HCT116 (cell line): ENCODE data around the gene SLC66A3. TPM values are rescaled to one million over a fixed set of nuclear protein-coding genes. Genes with fewer than 3 reads are reported as not detected.

ENCODE experiments used
- ATAC-seq: fragments of 200-7000 bp; cut with Tn5 transposase; 2 replicates; pipeline ENCODE4 v1.9.1; 2020; ENCODE audit warnings: mild to moderate bottlenecking, moderate library complexity
- BruUV-seq: library from RNA; stranded (reverse); fragments of 400-500 nt; replicated peaks from 2 replicates; lab custom pipeline; 2021; lab: Mats Ljungman, UMichigan
- CTCF ChIA-PET: fragments of 300-600 bp; sonication (Branson Sonifier 250); formaldehyde crosslinking; loops from one replicate; lab custom pipeline; 2021; ENCODE audit warnings: antibody characterized with exemption; lab: Charles Lee
- POLR2A ChIA-PET: fragments of 300-600, 350-600 bp; sonication (Branson Sonifier 250); formaldehyde crosslinking; loops from one replicate; lab custom pipeline; 2021; ENCODE audit warnings: antibody characterized with exemption; lab: Charles Lee
- RAD21 ChIA-PET, 2 experiments: fragments of 300-600 bp; sonication (Branson Sonifier 250); formaldehyde crosslinking; loops; one replicate each; lab custom pipeline; 2023; ENCODE audit warnings: low total read pairs in 2 of 2; ENCODE audit not compliant: uncharacterized antibody in 2 of 2, unreplicated experiment in 2 of 2, low non-redundant PET in 1 of 2; lab: Charles Lee
- DNase-seq: peaks from one replicate; pipeline ENCODE4 v3.0.0-alpha.2; 2010; ENCODE audit warnings: low read depth, low spot score
- H2AFZ ChIP-seq: fragments of 200-600 bp; shearing (Covaris generic), sonication (generic); 2 replicates; pipeline ENCODE4 v1.6.1; 2017; ENCODE audit warnings: low read depth, mixed run types, mixed read lengths, antibody characterized with exemption, low read length; ENCODE audit not compliant: poor library complexity, severe bottlenecking
- H3K27ac ChIP-seq: 2 replicates; pipeline ENCODE4 v1.5.1; 2012; ENCODE audit warnings: low read depth, low read length
- H3K27me3 ChIP-seq: fragments of 200-600 bp; sonication (generic); 2 replicates; pipeline ENCODE4 v1.6.1; 2016; ENCODE audit warnings: mixed run types, low read length, mixed read lengths; ENCODE audit not compliant: insufficient read depth
- H3K36me3 ChIP-seq, 2 experiments: fragments of 200-500 bp in 1 of 2; fragments of 200-600 bp in 1 of 2; sonication (Bioruptor generic) in 1 of 2; sonication (generic) in 1 of 2; 2 replicates each; pipeline versions ENCODE4 v1.5.1 to v1.6.1; 2014 to 2016; ENCODE audit warnings: low read length in 2 of 2, inconsistent platforms in 1 of 2, mixed read lengths in 1 of 2, mixed run types in 1 of 2; ENCODE audit not compliant: insufficient read depth in 2 of 2, control insufficient read depth in 1 of 2
- H3K4me1 ChIP-seq, 2 experiments: fragments of 200-600 bp in 1 of 2; sonication (generic) in 1 of 2; 2 replicates each; pipeline versions ENCODE4 v1.5.1 to v1.6.1; 2012 to 2017; ENCODE audit warnings: low read length in 2 of 2, inconsistent platforms in 1 of 2, mild to moderate bottlenecking in 1 of 2, mixed read lengths in 1 of 2, mixed run types in 1 of 2, moderate library complexity in 1 of 2; ENCODE audit not compliant: insufficient read depth in 2 of 2, control insufficient read depth in 1 of 2
- H3K4me2 ChIP-seq: fragments of 200-600 bp; sonication (generic); 2 replicates; pipeline ENCODE4 v1.6.1; 2017; ENCODE audit warnings: mixed run types, low read length, mixed read lengths
- H3K4me3 ChIP-seq, 2 experiments: fragments of 200-600 bp in 1 of 2; sonication (generic) in 1 of 2; replicated peaks in 1 of 2; 2 replicates each; pipeline ENCODE4 v1.5.1; 2011 to 2016; ENCODE audit warnings: low read length in 2 of 2, control low read depth in 1 of 2, low read depth in 1 of 2, mild to moderate bottlenecking in 1 of 2, mixed read lengths in 1 of 2, mixed run types in 1 of 2
- H3K79me2 ChIP-seq: fragments of 200-600 bp; sonication (generic); 2 replicates; pipeline ENCODE4 v1.6.1; 2017; ENCODE audit warnings: mild to moderate bottlenecking, mixed run types, low read length, moderate library complexity, mixed read lengths; ENCODE audit not compliant: insufficient read depth
- H3K9ac ChIP-seq: fragments of 200-600 bp; sonication (generic); 2 replicates; pipeline ENCODE4 v1.6.1; 2016; ENCODE audit warnings: low read length, mixed read lengths
- H3K9me2 ChIP-seq: fragments of 200-600 bp; sonication (generic), shearing (Covaris generic); 2 replicates; pipeline ENCODE4 v1.6.1; 2017; ENCODE audit warnings: mixed run types, mild to moderate bottlenecking, moderate library complexity; ENCODE audit not compliant: insufficient read depth
- H3K9me3 ChIP-seq, 2 experiments: fragments of 200-500 bp in 1 of 2; fragments of 200-600 bp in 1 of 2; sonication (Bioruptor generic) in 1 of 2; sonication (generic) in 1 of 2; 2 replicates each; pipeline ENCODE4 v1.6.1; 2014 to 2017; ENCODE audit warnings: low read length in 2 of 2, mixed read lengths in 2 of 2, inconsistent platforms in 1 of 2, low read depth in 1 of 2, mild to moderate bottlenecking in 1 of 2, mixed run types in 1 of 2, moderate library complexity in 1 of 2; ENCODE audit not compliant: control insufficient read depth in 1 of 2, insufficient read depth in 1 of 2
- H4K20me1 ChIP-seq: fragments of 200-600 bp; sonication (generic), shearing (Covaris generic); 2 replicates; pipeline ENCODE4 v1.6.1; 2017; ENCODE audit warnings: mixed run types, mild to moderate bottlenecking, moderate library complexity; ENCODE audit not compliant: insufficient read depth
- ATF3 ChIP-seq: IDR thresholded peaks from 2 replicates; pipeline ENCODE4 v1.6.1; 2012
- CBX3 ChIP-seq: IDR thresholded peaks from 2 replicates; pipeline ENCODE4 v1.6.1; 2012; ENCODE audit warnings: low read depth
- CTCF ChIP-seq, 3 experiments: fragments of 200-600 bp in 1 of 3; sonication (generic) in 1 of 3; IDR thresholded peaks in 2 of 3; conservative IDR thresholded peaks in 1 of 3; 2 replicates each; pipeline ENCODE4 v1.5.1; 2012 to 2017; ENCODE audit warnings: low read depth in 2 of 3, low read length in 2 of 3, antibody characterized with exemption in 1 of 3, borderline replicate concordance in 1 of 3, control low read depth in 1 of 3, mild to moderate bottlenecking in 1 of 3, mixed read lengths in 1 of 3, mixed run types in 1 of 3, moderate library complexity in 1 of 3; ENCODE audit not compliant: insufficient read depth in 1 of 3
- EZH2 ChIP-seq: fragments of 200-600 bp; sonication (generic); IDR thresholded peaks from 2 replicates; pipeline ENCODE4 v1.6.1; 2017; ENCODE audit warnings: antibody characterized with exemption, mixed run types
- EZH2phosphoT487 ChIP-seq: fragments of 200-600 bp; IDR thresholded peaks from 2 replicates; pipeline ENCODE4 v1.6.1; 2018; ENCODE audit warnings: antibody characterized with exemption, borderline replicate concordance
- FOSL1 ChIP-seq: IDR thresholded peaks from 2 replicates; pipeline ENCODE4 v1.6.1; 2012; ENCODE audit warnings: low read depth
- JUND ChIP-seq: IDR thresholded peaks from 2 replicates; pipeline ENCODE4 v1.6.1; 2012
- MAX ChIP-seq: IDR thresholded peaks from 2 replicates; pipeline ENCODE4 v1.6.1; 2012
- POLR2A ChIP-seq: IDR thresholded peaks from 2 replicates; pipeline ENCODE4 v1.7.0; 2011; ENCODE audit warnings: borderline replicate concordance; ENCODE audit not compliant: insufficient read depth, insufficient read length; ENCODE audit errors: extremely low read depth
- POLR2AphosphoS5 ChIP-seq: IDR thresholded peaks from 2 replicates; pipeline ENCODE4 v1.6.1; 2011; ENCODE audit warnings: mild to moderate bottlenecking, low read depth, low read length, moderate library complexity
- RAD21 ChIP-seq: IDR thresholded peaks from 2 replicates; pipeline ENCODE4 v1.6.1; 2012; ENCODE audit warnings: low read depth, mild to moderate bottlenecking
- REST ChIP-seq: IDR thresholded peaks from 2 replicates; pipeline ENCODE4 v1.6.1; 2012; ENCODE audit warnings: low read depth
- SRF ChIP-seq: IDR thresholded peaks from 2 replicates; pipeline ENCODE4 v1.6.1; 2012; ENCODE audit warnings: low read depth
- TCF7L2 ChIP-seq: IDR thresholded peaks from 2 replicates; pipeline ENCODE4 v1.7.0; 2011; ENCODE audit warnings: borderline replicate concordance, inconsistent platforms; ENCODE audit not compliant: insufficient read depth, insufficient read length; ENCODE audit errors: extremely low read depth
- YY1 ChIP-seq: IDR thresholded peaks from 2 replicates; pipeline ENCODE4 v1.6.1; 2011; ENCODE audit warnings: low read length, low read depth, moderate library complexity, mild to moderate bottlenecking; ENCODE audit not compliant: insufficient replicate concordance; ENCODE audit errors: extremely low read depth
- ZNF274 ChIP-seq: fragments of 200-500 bp; sonication (Bioruptor generic); IDR thresholded peaks from 2 replicates; pipeline ENCODE4 v1.6.1; 2014; ENCODE audit warnings: mild to moderate bottlenecking, low read depth, low read length, inconsistent platforms
- intact Hi-C: fragments of 100-400 bp; cut with micrococcal nuclease; formaldehyde crosslinking; loops from 2 replicates; pipeline ENCODE4 v1.10.0; 2022
- total RNA-seq: library from RNA; stranded (reverse); gene quantifications from one replicate; pipeline ENCODE4 v1.2.1, GENCODE V29; 2021; ENCODE audit not compliant: unreplicated experiment

SLC66A3 gene
- total RNA-seq, 1 experiment from 2014 or later = 15.9 TPM

- no peak for ATAC-seq
- Histone ChIP-seq H3K4me1 (peaks cover 9 to 48% of the 10 kb centered on the region in 2 experiments), H2AFZ (no peak overlapping the region), H3K4me3 (no peak overlapping the region), H3K4me2 (peak overlapping the region; percentile 25; the same call in 1 of the 2 replicates), H3K27me3 (no peaks in the 10 kb centered on the region), H3K9me3 (no peaks in the 10 kb centered on the region), H3K36me3 (no peaks in the 10 kb centered on the region), H3K27ac (no peak overlapping the region), H3K79me2 (no peaks in the 10 kb centered on the region), H3K9ac (no peak overlapping the region), H3K9me2 (no peaks in the 10 kb centered on the region), H4K20me1 (no peaks in the 10 kb centered on the region)
- BruUV-seq = no TSS peak
- no peak for TF ChIP-seq ATF3
- TF ChIP-seq YY1 = no peak
- TF ChIP-seq EZH2phosphoT487 = no peak
- no peak for TF ChIP-seq CTCF (IDR thresholded peaks at IDR 0.05 in 2 of 3, conservative IDR thresholded peaks at IDR 0.05 in 1 of 3; ENCODE audit: borderline replicate concordance in 1 of 3, insufficient read depth in 1 of 3, low read depth in 2 of 3, low read length in 2 of 3)
- no peak for TF ChIP-seq MAX
- no peak for TF ChIP-seq POLR2AphosphoS5
- no peak for TF ChIP-seq JUND
- TF ChIP-seq FOSL1 = no peak
- no peak for TF ChIP-seq ZNF274
- no peak for TF ChIP-seq EZH2
- TF ChIP-seq RAD21 = no peak
- TF ChIP-seq SRF = no peak
- TF ChIP-seq POLR2A = no peak
- TF ChIP-seq TCF7L2 = no peak
- TF ChIP-seq REST = no peak
- TF ChIP-seq CBX3 = no peak
- DNase-seq = no peak
- intact Hi-C loops = loop anchor here (5.0 kb wide), 1 partner anchor 421 kb away; no protein-coding TSS in a partner anchor
- POLR2A ChIA-PET = no interaction called here
- CTCF ChIA-PET = interaction anchor here (1.3 to 5.3 kb wide), 3 partner anchors 293 to 310 kb away, joined by 3 to 89 read pairs (median 52); no protein-coding TSS in a partner anchor
- RAD21 ChIA-PET = interaction anchor here in 1 of 2 experiments (2.6 kb wide), 1 partner anchor 293 kb away, joined by 7 read pairs; no protein-coding TSS in a partner anchor
These were observed 26.9 kb upstream of the SLC66A3 start for GRCh38 chr2:11128243-11128951.
